DMS 273 (cell line): ENCODE measurements around the gene PCDHA9.
"Not testable (repeated sequence)": the region's sequence is repeated elsewhere in the genome, so short reads cannot be mapped to it uniquely, and the experiment has no call there.

Experiments used
- DNase-seq: peaks from one replicate; lab custom pipeline; 2025; ENCODE audit not compliant: unreplicated experiment; lab: John Stamatoyannopoulos, UW

Gene PCDHA9

DNA sequence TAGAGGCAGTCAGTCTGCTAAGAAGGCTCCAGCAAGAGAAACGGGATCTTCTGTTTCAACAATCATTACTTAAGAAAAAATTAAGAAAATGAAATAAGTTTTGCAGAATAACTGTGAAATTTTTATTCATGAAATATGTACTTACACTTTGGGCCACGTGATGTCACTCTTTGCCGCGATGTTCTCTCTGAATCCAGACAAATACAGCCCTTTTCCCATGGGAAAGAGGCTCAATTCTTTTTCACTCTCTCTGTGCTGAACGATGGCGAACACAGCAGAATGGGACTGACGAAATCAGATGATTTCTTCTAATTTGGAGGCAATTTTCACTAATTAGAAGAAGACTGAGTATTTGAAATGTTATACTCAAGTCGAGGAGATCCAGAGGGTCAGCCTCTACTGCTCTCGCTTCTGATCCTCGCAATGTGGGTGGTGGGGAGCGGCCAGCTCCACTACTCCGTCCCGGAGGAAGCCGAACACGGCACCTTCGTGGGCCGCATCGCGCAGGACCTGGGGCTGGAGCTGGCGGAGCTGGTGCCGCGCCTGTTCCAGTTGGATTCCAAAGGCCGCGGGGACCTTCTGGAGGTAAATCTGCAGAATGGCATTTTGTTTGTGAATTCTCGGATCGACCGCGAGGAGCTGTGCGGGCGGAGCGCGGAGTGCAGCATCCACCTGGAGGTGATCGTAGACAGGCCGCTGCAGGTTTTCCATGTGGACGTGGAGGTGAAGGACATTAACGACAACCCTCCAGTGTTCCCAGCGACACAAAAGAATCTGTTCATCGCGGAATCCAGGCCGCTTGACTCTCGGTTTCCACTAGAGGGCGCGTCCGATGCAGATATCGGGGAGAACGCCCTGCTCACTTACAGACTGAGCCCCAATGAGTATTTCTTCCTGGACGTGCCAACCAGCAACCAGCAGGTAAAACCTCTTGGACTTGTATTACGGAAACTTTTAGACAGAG is at the start of gene PCDHA9:
Gene PCDHA9 (plus strand): TSS at position 244 of the 964 bp plus-strand sequence. CDS start 114 bp downstream, at position 358.
- DNase-seq: not testable (repeated sequence)

DNA sequence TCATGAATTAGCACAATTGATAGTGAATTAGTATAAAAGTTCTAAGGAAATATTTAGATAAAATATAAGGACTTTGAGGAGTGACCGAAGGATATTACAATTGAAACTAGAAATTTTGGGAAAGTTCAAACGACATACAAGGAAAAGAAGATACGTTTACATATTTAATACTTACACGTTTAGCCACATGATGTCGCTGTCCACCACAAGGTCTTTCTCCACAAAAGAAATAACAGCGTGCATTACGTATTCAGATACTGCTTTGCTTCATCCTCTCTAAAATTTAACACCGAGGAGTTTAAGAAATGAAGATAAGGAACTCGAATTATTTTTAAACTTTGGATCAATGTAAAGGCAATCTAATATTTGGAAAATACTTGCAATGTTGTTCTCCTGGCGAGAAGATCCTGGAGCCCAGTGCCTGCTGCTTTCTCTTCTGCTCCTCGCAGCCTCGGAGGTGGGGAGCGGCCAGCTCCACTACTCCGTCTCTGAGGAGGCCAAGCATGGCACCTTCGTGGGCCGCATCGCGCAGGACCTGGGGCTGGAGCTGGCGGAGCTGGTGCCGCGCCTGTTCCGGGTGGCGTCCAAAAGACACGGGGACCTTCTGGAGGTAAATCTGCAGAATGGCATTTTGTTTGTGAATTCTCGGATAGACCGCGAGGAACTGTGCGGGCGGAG is 47.2 kb upstream of the PCDHA9 start, which contains the start of gene PCDHA3:
Gene PCDHA3 (plus strand): TSS at position 242 of the 678 bp plus-strand sequence.
- peak; percentile 19 for DNase-seq

DNA sequence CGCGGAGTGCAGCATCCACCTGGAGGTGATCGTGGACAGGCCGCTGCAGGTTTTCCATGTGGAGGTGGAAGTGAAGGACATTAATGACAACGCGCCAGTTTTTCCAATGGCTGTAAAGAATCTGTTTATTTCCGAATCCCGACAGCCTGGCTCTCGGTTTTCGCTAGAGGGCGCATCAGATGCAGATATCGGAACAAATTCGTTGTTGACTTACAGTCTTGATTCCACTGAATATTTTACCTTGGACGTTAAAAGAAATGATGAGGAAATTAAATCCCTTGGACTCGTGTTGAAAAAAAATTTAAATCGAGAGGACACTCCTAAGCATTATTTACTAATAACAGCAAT is 46.7 kb upstream of the PCDHA9 start:
- no peak for DNase-seq

GRCh38 chr5:140802381-140802780 is 45.8 kb upstream of the PCDHA9 start:
- not testable (repeated sequence) for DNase-seq

GRCh38 chr5:140802781-140803271 is 45.4 kb upstream of the PCDHA9 start:
- no peak for DNase-seq

DNA sequence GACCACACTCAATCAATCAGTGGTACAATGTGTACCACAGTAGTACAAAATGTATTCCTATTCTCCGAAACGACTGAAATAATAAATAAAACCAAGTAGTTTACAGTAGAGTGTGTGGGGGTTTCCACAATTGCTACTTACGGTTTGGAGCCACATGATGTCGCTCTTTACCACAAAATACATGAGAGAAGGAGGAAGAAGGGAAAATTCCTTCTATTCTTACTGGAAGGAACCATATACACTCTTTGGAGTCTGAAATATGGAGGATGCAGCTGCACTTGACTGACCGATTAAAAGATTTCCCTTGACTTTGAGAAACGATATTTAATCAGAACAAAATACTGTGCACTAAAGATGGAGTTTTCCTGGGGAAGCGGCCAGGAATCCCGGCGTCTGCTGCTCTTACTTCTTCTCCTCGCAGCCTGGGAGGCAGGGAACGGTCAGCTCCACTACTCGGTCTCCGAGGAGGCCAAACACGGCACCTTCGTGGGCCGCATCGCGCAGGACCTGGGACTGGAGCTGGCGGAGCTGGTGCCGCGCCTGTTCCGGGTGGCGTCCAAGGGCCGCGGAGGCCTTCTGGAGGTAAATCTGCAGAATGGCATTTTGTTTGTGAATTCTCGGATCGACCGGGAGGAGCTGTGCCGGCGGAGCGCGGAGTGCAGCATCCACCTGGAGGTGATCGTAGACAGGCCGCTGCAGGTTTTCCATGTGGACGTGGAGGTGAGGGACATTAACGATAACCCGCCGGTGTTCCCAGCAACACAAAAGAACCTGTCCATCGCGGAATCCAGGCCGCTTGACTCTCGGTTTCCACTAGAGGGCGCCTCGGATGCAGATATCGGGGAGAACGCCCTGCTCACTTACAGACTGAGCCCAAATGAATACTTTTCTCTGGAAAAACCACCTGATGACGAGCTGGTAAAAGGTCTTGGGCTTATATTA is 41.1 kb upstream of the PCDHA9 start, which contains the start of gene PCDHA4:
Gene PCDHA4 (plus strand): TSS at position 235 of the 942 bp plus-strand sequence.
- DNase-seq: peak; percentile 3

GRCh38 chr5:140808241-140808888 is 39.8 kb upstream of the PCDHA9 start:
- DNase-seq: not testable (repeated sequence)

- DNase-seq: no peak
These were observed 39.3 kb upstream of the PCDHA9 start for GRCh38 chr5:140808889-140809291.

- DNase-seq: no peak
These were observed 26.6 kb upstream of the PCDHA9 start, which contains the start of gene PCDHA5 for GRCh38 chr5:140821375-140822280. PCDHA5 (plus strand) TSS chr5:140821613.

- DNase-seq: no peak
These were observed 25.9 kb upstream of the PCDHA9 start for GRCh38 chr5:140822281-140822629.

DNA sequence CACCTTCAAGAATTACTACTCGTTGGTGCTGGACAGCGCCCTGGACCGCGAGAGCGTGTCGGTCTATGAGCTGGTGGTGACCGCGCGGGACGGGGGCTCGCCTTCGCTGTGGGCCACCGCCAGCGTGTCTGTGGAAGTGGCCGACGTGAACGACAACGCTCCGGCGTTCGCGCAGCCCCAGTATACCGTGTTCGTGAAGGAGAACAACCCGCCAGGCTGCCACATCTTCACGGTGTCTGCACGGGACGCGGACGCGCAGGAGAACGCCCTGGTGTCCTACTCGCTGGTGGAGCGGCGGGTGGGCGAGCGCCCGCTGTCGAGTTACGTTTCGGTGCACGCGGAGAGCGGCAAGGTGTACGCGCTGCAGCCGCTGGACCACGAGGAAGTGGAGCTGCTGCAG is 25.2 kb upstream of the PCDHA9 start:
- DNase-seq: not testable (repeated sequence)

- no peak for DNase-seq
These were observed 24.7 kb upstream of the PCDHA9 start for GRCh38 chr5:140823475-140823874.

DNA sequence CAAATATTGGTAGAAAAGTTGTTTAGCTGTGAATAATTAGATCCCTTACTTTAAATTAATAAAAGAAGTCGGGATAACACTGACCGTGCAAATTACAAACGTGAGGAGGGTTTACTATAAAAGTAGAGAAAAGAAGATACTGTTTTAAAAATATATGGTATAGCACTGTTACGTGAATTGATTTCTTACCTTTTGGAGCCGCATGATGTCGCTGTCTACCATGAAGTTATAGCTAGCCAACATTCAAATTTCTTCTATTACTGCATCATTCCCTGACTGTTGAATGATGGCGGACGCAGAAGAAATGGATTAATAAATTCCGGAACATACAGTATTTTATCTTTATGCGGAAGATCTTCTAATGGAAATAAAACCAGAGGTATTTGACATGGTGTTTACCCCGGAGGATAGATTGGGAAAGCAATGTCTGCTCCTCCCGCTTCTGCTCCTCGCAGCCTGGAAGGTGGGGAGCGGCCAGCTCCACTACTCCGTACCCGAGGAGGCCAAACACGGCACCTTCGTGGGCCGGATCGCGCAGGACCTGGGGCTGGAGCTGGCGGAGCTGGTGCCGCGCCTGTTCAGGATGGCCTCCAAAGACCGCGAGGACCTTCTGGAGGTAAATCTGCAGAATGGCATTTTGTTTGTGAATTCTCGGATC is 20.3 kb upstream of the PCDHA9 start, which contains the start of gene PCDHA6:
Gene PCDHA6 (plus strand): TSS at position 257 of the 658 bp plus-strand sequence. CDS start 132 bp downstream, at position 389.
- no peak for DNase-seq

DNA sequence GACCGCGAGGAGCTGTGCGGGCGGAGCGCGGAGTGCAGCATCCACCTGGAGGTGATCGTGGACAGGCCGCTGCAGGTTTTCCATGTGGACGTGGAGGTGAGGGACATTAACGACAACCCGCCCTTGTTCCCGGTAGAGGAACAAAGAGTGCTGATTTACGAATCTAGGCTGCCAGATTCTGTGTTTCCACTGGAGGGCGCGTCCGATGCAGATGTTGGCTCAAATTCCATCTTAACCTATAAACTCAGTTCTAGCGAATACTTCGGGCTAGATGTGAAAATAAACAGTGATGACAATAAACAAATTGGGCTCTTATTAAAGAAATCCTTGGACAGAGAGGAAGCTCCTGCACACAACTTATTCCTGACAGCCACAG is 19.8 kb upstream of the PCDHA9 start:
- DNase-seq: no peak

GRCh38 chr5:140829511-140830501 is 18.4 kb upstream of the PCDHA9 start:
- DNase-seq: not testable (repeated sequence)

DNA sequence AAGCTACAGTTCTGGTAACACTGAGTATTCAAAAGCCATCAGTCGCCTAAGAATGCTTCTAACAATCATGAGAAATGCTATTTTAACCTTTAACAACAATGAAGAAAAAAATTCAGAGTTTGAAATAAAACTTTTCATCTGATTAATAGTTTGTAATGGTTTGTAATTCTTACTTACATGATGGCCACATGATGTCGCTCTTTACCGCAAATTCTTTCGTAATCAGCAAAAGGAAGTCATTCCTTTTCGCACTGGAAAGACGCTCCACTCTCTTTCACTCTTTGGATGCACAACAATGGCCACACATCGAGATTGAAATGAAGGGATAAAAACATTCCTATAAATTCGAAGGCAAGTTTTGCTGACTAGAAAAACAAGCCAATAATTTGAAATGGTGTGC is 14.2 kb upstream of the PCDHA9 start, which contains the start of gene PCDHA7:
Gene PCDHA7 (plus strand): TSS at position 277 of the 400 bp plus-strand sequence. CDS start 115 bp downstream, at position 392.
- DNase-seq: no peak

DNA sequence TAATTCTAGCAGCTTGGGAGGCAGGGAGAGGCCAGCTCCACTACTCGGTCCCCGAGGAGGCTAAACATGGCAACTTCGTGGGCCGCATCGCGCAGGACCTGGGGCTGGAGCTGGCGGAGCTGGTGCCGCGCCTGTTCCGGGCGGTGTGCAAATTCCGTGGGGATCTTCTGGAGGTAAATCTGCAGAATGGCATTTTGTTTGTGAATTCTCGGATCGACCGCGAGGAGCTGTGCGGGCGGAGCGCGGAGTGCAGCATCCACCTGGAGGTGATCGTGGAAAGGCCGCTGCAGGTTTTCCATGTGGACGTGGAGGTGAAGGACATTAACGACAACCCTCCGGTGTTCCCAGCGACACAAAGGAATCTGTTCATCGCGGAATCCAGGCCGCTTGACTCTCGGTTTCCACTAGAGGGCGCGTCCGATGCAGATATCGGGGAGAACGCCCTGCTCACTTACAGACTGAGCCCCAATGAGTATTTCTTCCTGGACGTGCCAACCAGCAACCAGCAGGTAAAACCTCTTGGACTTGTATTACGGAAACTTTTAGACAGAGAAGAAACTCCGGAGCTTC is 13.7 kb upstream of the PCDHA9 start:
- DNase-seq: not testable (repeated sequence)
